SK-N-SH treated with all-trans-retinoic acid at 6 μM for 48 hours (cell line): ENCODE measurements around the gene NUFIP1.
"Not testable (repeated sequence)": the region's sequence is repeated elsewhere in the genome, so short reads cannot be mapped to it uniquely, and the experiment has no call there.

ENCODE experiments used
- ATAC-seq: fragments of 200-7000 bp; cut with Tn5 transposase; 3 replicates; pipeline ENCODE4 v1.9.1; 2020; ENCODE audit warnings: mild to moderate bottlenecking, moderate library complexity
- ARNTL ChIP-seq: fragments of 450-650 bp; formaldehyde crosslinking; IDR thresholded peaks from 2 replicates; pipeline ENCODE4 v1.5.0; 2020; ENCODE audit warnings: low read depth, mild to moderate bottlenecking, moderate library complexity, borderline replicate concordance
- BACH2 ChIP-seq: fragments of 250-450 bp; sonication (Bioruptor Pico); IDR thresholded peaks from 2 replicates; pipeline ENCODE4 v1.9.0; 2021; ENCODE audit warnings: mild to moderate bottlenecking, borderline replicate concordance
- CREB5 ChIP-seq: fragments of 250-450 bp; sonication (Bioruptor Pico); IDR thresholded peaks from 2 replicates; pipeline ENCODE4 v1.5.1; 2020; ENCODE audit warnings: low read depth, mild to moderate bottlenecking, moderate library complexity
- CSDC2 ChIP-seq: fragments of 250-450 bp; sonication (Bioruptor Pico); IDR thresholded peaks from 2 replicates; pipeline ENCODE4 v1.5.0; 2020; ENCODE audit warnings: mild to moderate bottlenecking, moderate library complexity
- ESRRG ChIP-seq: fragments of 250-450 bp; sonication (Bioruptor Pico); IDR thresholded peaks from 2 replicates; pipeline ENCODE4 v1.6.1; 2021; ENCODE audit warnings: mild to moderate bottlenecking
- GLIS3 ChIP-seq: fragments of 250-450 bp; sonication (Bioruptor Pico); IDR thresholded peaks from 2 replicates; pipeline ENCODE4 v1.5.0; 2020; ENCODE audit warnings: mild to moderate bottlenecking, moderate library complexity
- ISL1 ChIP-seq: fragments of 250-450 bp; sonication (Bioruptor Pico); IDR thresholded peaks from 2 replicates; pipeline ENCODE4 v2.1.2; 2022; ENCODE audit warnings: mild to moderate bottlenecking, moderate library complexity
- OSR1 ChIP-seq: fragments of 250-450 bp; sonication (Bioruptor Pico); IDR thresholded peaks from 2 replicates; pipeline ENCODE4 v1.8.0; 2022; ENCODE audit warnings: moderate library complexity, mild to moderate bottlenecking, inconsistent platforms
- PATZ1 ChIP-seq: fragments of 250-450 bp; sonication (Bioruptor Pico); IDR thresholded peaks from 2 replicates; pipeline ENCODE4 v1.8.0; 2020; ENCODE audit warnings: mild to moderate bottlenecking, moderate library complexity, borderline replicate concordance
- PPARA ChIP-seq: fragments of 250-450 bp; sonication (Bioruptor Pico); IDR thresholded peaks from 2 replicates; pipeline ENCODE4 v1.5.0; 2020; ENCODE audit warnings: mild to moderate bottlenecking, borderline replicate concordance
- RARB ChIP-seq: fragments of 250-450 bp; sonication (Bioruptor Pico); IDR thresholded peaks from 2 replicates; pipeline ENCODE4 v1.8.0; 2021; ENCODE audit warnings: mild to moderate bottlenecking, moderate library complexity
- TCF4 ChIP-seq: fragments of 250-450 bp; sonication (Bioruptor Pico); IDR thresholded peaks from 2 replicates; pipeline ENCODE4 v1.8.0; 2021; ENCODE audit warnings: mild to moderate bottlenecking, moderate library complexity, borderline replicate concordance
- TSHZ2 ChIP-seq: fragments of 250-450 bp; sonication (Bioruptor Pico); IDR thresholded peaks from 2 replicates; pipeline ENCODE4 v1.5.0; 2020; ENCODE audit warnings: mild to moderate bottlenecking, moderate library complexity
- ZC3H10 ChIP-seq: fragments of 250-450 bp; sonication (Bioruptor Pico); IDR thresholded peaks from 2 replicates; pipeline ENCODE4 v1.5.1; 2021; ENCODE audit warnings: mild to moderate bottlenecking, moderate library complexity
- ZFP3 ChIP-seq: fragments of 250-450 bp; sonication (Bioruptor Pico); IDR thresholded peaks from 2 replicates; pipeline ENCODE4 v1.5.0; 2020; ENCODE audit warnings: mild to moderate bottlenecking, moderate library complexity
- ZFP30 ChIP-seq: fragments of 450-650 bp; formaldehyde crosslinking; IDR thresholded peaks from 2 replicates; pipeline ENCODE4 v1.5.0; 2022; ENCODE audit warnings: mild to moderate bottlenecking, moderate library complexity
- ZNF565 ChIP-seq: fragments of 450-650 bp; formaldehyde crosslinking; conservative IDR thresholded peaks from 2 replicates; pipeline ENCODE4 v1.5.0; 2020; ENCODE audit warnings: low read depth, mild to moderate bottlenecking, moderate library complexity
- ZNF70 ChIP-seq: fragments of 450-650 bp; formaldehyde crosslinking; IDR thresholded peaks from 2 replicates; pipeline ENCODE4 v1.5.0; 2020; ENCODE audit warnings: mild to moderate bottlenecking, moderate library complexity
- ZNF8 ChIP-seq: fragments of 450-650 bp; formaldehyde crosslinking; IDR thresholded peaks from 2 replicates; pipeline ENCODE4 v1.5.0; 2020; ENCODE audit warnings: mild to moderate bottlenecking, moderate library complexity

NUFIP1 gene

GRCh38 chr13:44903574-44903985 is 85.7 kb downstream of the NUFIP1 start (continued):
- TF ChIP-seq TSHZ2, result no peak
- TF ChIP-seq ARNTL, result no peak
- no peak for TF ChIP-seq PATZ1 (CRISPR knock-in tag)
- TF ChIP-seq ZNF8, result no peak
- no peak for TF ChIP-seq BACH2 (CRISPR knock-in tag)
- TF ChIP-seq ESRRG (CRISPR knock-in tag), result no peak
- TF ChIP-seq ZFP3, result no peak

GRCh38 chr13:44902738-44903137 is 86.5 kb downstream of the NUFIP1 start:
- TF ChIP-seq TCF4 (CRISPR knock-in tag) (no peak), ZNF8 (no peak), GLIS3 (no peak), ZFP30 (no peak), BACH2 (CRISPR knock-in tag) (no peak), ZFP3 (no peak), ARNTL (no peak)
- no peak for ATAC-seq

- ATAC-seq, result no peak
- no peak for TF ChIP-seq OSR1 (CRISPR knock-in tag)
- no peak for TF ChIP-seq TSHZ2
- TF ChIP-seq TCF4 (CRISPR knock-in tag), result no peak
- TF ChIP-seq PATZ1 (CRISPR knock-in tag), result no peak
- no peak for TF ChIP-seq RARB (CRISPR knock-in tag)
- TF ChIP-seq CSDC2 (CRISPR knock-in tag), result no peak
Measured at GRCh38 chr13:44899967-44900366, 89.3 kb downstream of the NUFIP1 start.

- not testable (repeated sequence) for ATAC-seq
Measured at GRCh38 chr13:44898308-44898707, 91.0 kb downstream of the NUFIP1 start.

- no peak for ATAC-seq
- TF ChIP-seq PPARA (CRISPR knock-in tag) (no peak), ZFP3 (no peak), CREB5 (CRISPR knock-in tag) (no peak), TCF4 (CRISPR knock-in tag) (no peak), ZNF565 (no peak), ISL1 (CRISPR knock-in tag) (no peak), ZC3H10 (CRISPR knock-in tag) (no peak), BACH2 (CRISPR knock-in tag) (no peak), ZNF70 (CRISPR knock-in tag) (no peak), ZFP30 (no peak), TSHZ2 (no peak), ESRRG (CRISPR knock-in tag) (no peak), CSDC2 (CRISPR knock-in tag) (no peak), GLIS3 (no peak), OSR1 (CRISPR knock-in tag) (no peak)
- TF ChIP-seq, all 23 proteins: peak for 0
Measured at GRCh38 chr13:44895953-44896335, 93.3 kb downstream of the NUFIP1 start.
